Measurements from ENCODE around the gene CPOX.

GRCh38 chr3:98598492-98598891 is 5.1 kb upstream of the CPOX start:
- no peak for TF ChIP-seq CTCF (conservative IDR thresholded peaks at IDR 0.05; ENCODE audit: low read depth in 2 of 2)
- no peak for TF ChIP-seq POLR2AphosphoS5 (IDR thresholded peaks at IDR 0.05; ENCODE audit: low read depth)

All from GM23338 (cell line).